ENCODE data around the gene DPH1. TPM values are rescaled to one million over a fixed set of nuclear protein-coding genes. Genes with fewer than 3 reads are reported as not detected.

DPH1 gene
- total and polyA plus RNA-seq, 2 of the 4 experiments (the other 2 are of a cell fraction), result 24.4 to 49.9 TPM

- Histone ChIP-seq H3K23ac (ENCODE audit: low read depth, low read length) (no peak overlapping the region), H4K5ac (ENCODE audit: low read depth, low read length) (no peak overlapping the region), H3K27me3 (ENCODE audit: control insufficient read depth, insufficient read depth, low read length) (peaks cover 9% of the 10 kb centered on the region; the same call in 1 of the 2 replicates), H2AFZ (replicated peaks; ENCODE audit: low read length, poor library complexity) (no peak overlapping the region), H4K91ac (ENCODE audit: insufficient read depth, low read depth, low read length) (no peak overlapping the region), H2BK15ac (ENCODE audit: low read depth, low read length) (no peak overlapping the region), H3K79me1 (ENCODE audit: low read depth in 1 of 2, low read length in 2 of 2) (no peaks in the 10 kb centered on the region), H3K9me1 (ENCODE audit: insufficient read depth, low read length) (no peaks in the 10 kb centered on the region), H3K4me2 (ENCODE audit: low read depth, low read length) (no peak overlapping the region), H2AK9ac (replicated peaks; ENCODE audit: low read depth, low read length, poor library complexity) (no peak overlapping the region), H2BK5ac (ENCODE audit: low read depth, low read length, poor library complexity, severe bottlenecking) (no peak overlapping the region), H3K4me1 (ENCODE audit: control insufficient read depth, insufficient read depth, low read length) (peaks cover 8% of the 10 kb centered on the region; the same call in 1 of the 2 replicates), H3K36me3 (ENCODE audit: control insufficient read depth, insufficient read depth, low read length) (no peaks in the 10 kb centered on the region), H3K56ac (ENCODE audit: extremely low read depth, insufficient read depth, low read length) (no peak overlapping the region), H3K14ac (replicated peaks; ENCODE audit: low read depth, low read length) (no peak overlapping the region), H3K9ac (ENCODE audit: low read depth, low read length) (no peak overlapping the region), H4K20me1 (ENCODE audit: insufficient read depth, low read length) (no peaks in the 10 kb centered on the region), H3K4ac (ENCODE audit: low read depth, low read length) (no peak overlapping the region), H3K18ac (ENCODE audit: low read depth, low read length) (no peak overlapping the region), H3K9me3 (ENCODE audit: control insufficient read depth, insufficient read depth, low read length) (peaks cover 2% of the 10 kb centered on the region; the same call in 1 of the 2 replicates), H2BK120ac (ENCODE audit: low read depth, low read length) (no peak overlapping the region), H3K27ac (ENCODE audit: insufficient read depth, low read length) (no peak overlapping the region), H4K8ac (ENCODE audit: low read depth in 2 of 2, low read length in 2 of 2) (no peak overlapping the region), H2BK20ac (ENCODE audit: low read depth, low read length) (no peak overlapping the region), H3K4me3 (ENCODE audit: insufficient read depth, low read depth, low read length) (no peak overlapping the region), H2AK5ac (ENCODE audit: low read depth, low read length) (no peak overlapping the region)
- no peak for DNase-seq
- no peak for ATAC-seq (ENCODE audit: low read depth)
- intact Hi-C loops (cut with micrococcal nuclease) (no loop called here), in situ Hi-C loops (cut with MboI; ENCODE audit: low sequenced_read_pairs) (no loop called here), dilution Hi-C loops (cut with HindIII; ENCODE audit: low sequenced_read_pairs, unreplicated experiment) (no loop called here)
- ChIA-PET CTCF (no interaction called here), POLR2A (ENCODE audit: unreplicated experiment) (no interaction called here)
- 100% methylated on average over 1 of the region's 10 CpGs; no CpG with 5 or more reads in 1 of the 2 experiments for WGBS, 2 experiments (ENCODE audit: extremely low coverage in 2 of 2, insufficient read length in 1 of 2)
- TF ChIP-seq CEBPB (IDR thresholded peaks at IDR 0.05; ENCODE audit: low read depth, low read length) (no peak), MAZ (IDR thresholded peaks at IDR 0.05; ENCODE audit: borderline replicate concordance, low read depth, low read length) (no peak), NFE2L2 (IDR thresholded peaks at IDR 0.05; ENCODE audit: low read depth, low read length) (no peak), CHD1 (IDR thresholded peaks at IDR 0.05; ENCODE audit: low read depth, low read length) (no peak), USF2 (IDR thresholded peaks at IDR 0.05; ENCODE audit: low read depth, low read length) (no peak), BHLHE40 (IDR thresholded peaks at IDR 0.05; ENCODE audit: low read depth, low read length) (no peak), CTCF (conservative IDR thresholded peaks at IDR 0.05; ENCODE audit: low read depth, low read length) (no peak), MAFK (IDR thresholded peaks at IDR 0.05; ENCODE audit: low read depth, low read length) (no peak), POLR2A (IDR thresholded peaks at IDR 0.05; ENCODE audit: low read depth, low read length) (no peak), MXI1 (IDR thresholded peaks at IDR 0.05; ENCODE audit: borderline replicate concordance, low read depth, low read length) (no peak), RCOR1 (IDR thresholded peaks at IDR 0.05; ENCODE audit: insufficient replicate concordance, low read length) (no peak), RAD21 (IDR thresholded peaks at IDR 0.05; ENCODE audit: low read length) (no peak), SMC3 (IDR thresholded peaks at IDR 0.05; ENCODE audit: low read depth, low read length) (no peak)
- BruUV-seq (replicated peaks), result no TSS peak
Observed at GRCh38 chr17:2009737-2010136, 20.2 kb upstream of the DPH1 start.
